ENCODE data around the gene AJM1.

Gene AJM1

GRCh38 chr9:136821826-136822544, 20.3 kb upstream of the AJM1 start:
- Mint-ChIP-seq H3K4me3 (no peak overlapping the region), H3K9me3 (no peaks in the 10 kb centered on the region), H3K27ac (no peak overlapping the region), H3K36me3 (ENCODE audit: low read depth) (peaks cover 70% of the 10 kb centered on the region), H3K27me3 (peaks cover 7% of the 10 kb centered on the region), H3K4me1 (ENCODE audit: low read depth) (peaks cover 17% of the 10 kb centered on the region)
- intact Hi-C loops (cut with micrococcal nuclease): no loop called here

GRCh38 chr9:136823136-136824046, 18.9 kb upstream of the AJM1 start:
- Mint-ChIP-seq H3K36me3 (ENCODE audit: low read depth) (peaks cover 70% of the 10 kb centered on the region), H3K9me3 (no peaks in the 10 kb centered on the region), H3K27me3 (peaks cover 7% of the 10 kb centered on the region), H3K27ac (no peak overlapping the region), H3K4me3 (no peak overlapping the region), H3K4me1 (ENCODE audit: low read depth) (peaks cover 17% of the 10 kb centered on the region)
- intact Hi-C loops (cut with micrococcal nuclease): no loop called here

- Mint-ChIP-seq H3K27me3 (peaks cover 5% of the 10 kb centered on the region), H3K27ac (no peak overlapping the region), H3K4me1 (ENCODE audit: low read depth) (peaks cover 17% of the 10 kb centered on the region), H3K36me3 (ENCODE audit: low read depth) (peaks cover 79% of the 10 kb centered on the region), H3K4me3 (no peak overlapping the region), H3K9me3 (no peaks in the 10 kb centered on the region)
- intact Hi-C loops (cut with micrococcal nuclease): no loop called here
Observed at GRCh38 chr9:136824496-136825225, 17.6 kb upstream of the AJM1 start.

- Mint-ChIP-seq H3K9me3 (no peaks in the 10 kb centered on the region), H3K27ac (no peak overlapping the region), H3K4me1 (ENCODE audit: low read depth) (peaks cover 14% of the 10 kb centered on the region), H3K27me3 (peaks cover 5% of the 10 kb centered on the region), H3K36me3 (ENCODE audit: low read depth) (peaks cover 88% of the 10 kb centered on the region), H3K4me3 (no peak overlapping the region)
- intact Hi-C loops (cut with micrococcal nuclease): no loop called here
Observed at GRCh38 chr9:136825295-136826187, 16.7 kb upstream of the AJM1 start.

- peaks cover 89% of the 10 kb centered on the region for H3K36me3 Mint-ChIP-seq (ENCODE audit: low read depth)
- no peaks in the 10 kb centered on the region for H3K9me3 Mint-ChIP-seq
- peaks cover 2% of the 10 kb centered on the region for H3K27me3 Mint-ChIP-seq
- peaks cover 8% of the 10 kb centered on the region for H3K4me1 Mint-ChIP-seq (ENCODE audit: low read depth)
- no peak overlapping the region for H3K27ac Mint-ChIP-seq
- H3K4me3 Mint-ChIP-seq: no peak overlapping the region
- intact Hi-C loops (cut with micrococcal nuclease): no loop called here
Observed at GRCh38 chr9:136826188-136826541, 16.1 kb upstream of the AJM1 start.

GRCh38 chr9:136826703-136827582, 15.3 kb upstream of the AJM1 start:
- H3K27ac Mint-ChIP-seq: no peak overlapping the region
- no peaks in the 10 kb centered on the region for H3K27me3 Mint-ChIP-seq
- peaks cover 94% of the 10 kb centered on the region for H3K36me3 Mint-ChIP-seq (ENCODE audit: low read depth)
- intact Hi-C loops (cut with micrococcal nuclease): no loop called here
- no peak overlapping the region for H3K4me3 Mint-ChIP-seq
- H3K9me3 Mint-ChIP-seq: no peaks in the 10 kb centered on the region
- peaks cover 3% of the 10 kb centered on the region for H3K4me1 Mint-ChIP-seq (ENCODE audit: low read depth)

- Mint-ChIP-seq H3K36me3 (ENCODE audit: low read depth) (peaks cover 99% of the 10 kb centered on the region), H3K4me3 (no peak overlapping the region), H3K27ac (no peak overlapping the region), H3K27me3 (no peaks in the 10 kb centered on the region), H3K4me1 (ENCODE audit: low read depth) (no peaks in the 10 kb centered on the region), H3K9me3 (no peaks in the 10 kb centered on the region)
- intact Hi-C loops (cut with micrococcal nuclease): no loop called here
Observed at GRCh38 chr9:136827794-136828473, 14.3 kb upstream of the AJM1 start.

GRCh38 chr9:136828474-136829140, 13.7 kb upstream of the AJM1 start:
- no peak overlapping the region for H3K4me3 Mint-ChIP-seq
- H3K9me3 Mint-ChIP-seq: no peaks in the 10 kb centered on the region
- intact Hi-C loops (cut with micrococcal nuclease): no loop called here
- peaks cover 96% of the 10 kb centered on the region for H3K36me3 Mint-ChIP-seq (ENCODE audit: low read depth)
- no peaks in the 10 kb centered on the region for H3K4me1 Mint-ChIP-seq (ENCODE audit: low read depth)
- H3K27ac Mint-ChIP-seq: no peak overlapping the region
- no peaks in the 10 kb centered on the region for H3K27me3 Mint-ChIP-seq

GRCh38 chr9:136829412-136829811, 12.9 kb upstream of the AJM1 start:
- intact Hi-C loops (cut with micrococcal nuclease): no loop called here
- Mint-ChIP-seq H3K4me3 (no peak overlapping the region), H3K27ac (no peak overlapping the region), H3K36me3 (ENCODE audit: low read depth) (peaks cover 96% of the 10 kb centered on the region), H3K9me3 (no peaks in the 10 kb centered on the region), H3K27me3 (no peaks in the 10 kb centered on the region), H3K4me1 (ENCODE audit: low read depth) (no peaks in the 10 kb centered on the region)

GRCh38 chr9:136829981-136830885, 12.0 kb upstream of the AJM1 start:
- Mint-ChIP-seq H3K9me3 (no peaks in the 10 kb centered on the region), H3K4me1 (ENCODE audit: low read depth) (no peaks in the 10 kb centered on the region), H3K36me3 (ENCODE audit: low read depth) (peaks cover 92% of the 10 kb centered on the region)

GRCh38 chr9:136831002-136831719, 11.1 kb upstream of the AJM1 start:
- no peaks in the 10 kb centered on the region for H3K27me3 Mint-ChIP-seq
- intact Hi-C loops (cut with micrococcal nuclease): no loop called here
- no peak overlapping the region for H3K4me3 Mint-ChIP-seq
- peaks cover 92% of the 10 kb centered on the region for H3K36me3 Mint-ChIP-seq (ENCODE audit: low read depth)
- no peaks in the 10 kb centered on the region for H3K9me3 Mint-ChIP-seq
- no peaks in the 10 kb centered on the region for H3K4me1 Mint-ChIP-seq (ENCODE audit: low read depth)
- H3K27ac Mint-ChIP-seq: no peak overlapping the region

More at GRCh38 chr9:136829981-136830885, 12.0 kb upstream of the AJM1 start:
- intact Hi-C loops (cut with micrococcal nuclease): no loop called here
- H3K27ac Mint-ChIP-seq: no peak overlapping the region
- H3K4me3 Mint-ChIP-seq: no peak overlapping the region
- no peaks in the 10 kb centered on the region for H3K27me3 Mint-ChIP-seq
